Ovary (tissue), 9 donors: ENCODE data around the gene SLC12A5. TPM values are rescaled to one million over a fixed set of nuclear protein-coding genes. Genes with fewer than 3 reads are reported as not detected.
"Not testable (repeated sequence)": the region's sequence is repeated elsewhere in the genome, so short reads cannot be mapped to it uniquely, and the experiment has no call there.

Experiments used
- DNase-seq, 5 donors: peaks; one replicate each; pipeline ENCODE4 v3.0.0-alpha.2; 2019 to 2020
- H3K27ac ChIP-seq, 2 donors: fragments of 200-600 bp; one replicate each; pipeline versions ENCODE4 v1.5.1 to v1.8.0; 2019 to 2022
- H3K27me3 ChIP-seq: fragments of 200-600 bp; one replicate; pipeline ENCODE4 v1.8.0; 2022
- H3K36me3 ChIP-seq: fragments of 200-600 bp; sonication (generic); one replicate; pipeline ENCODE4 v1.5.1; 2019
- H3K4me1 ChIP-seq: one replicate; pipeline ENCODE4 v1.8.1; 2013; ENCODE audit warnings: mild to moderate bottlenecking, moderate library complexity; ENCODE audit not compliant: insufficient read depth
- H3K4me3 ChIP-seq: fragments of 200-600 bp; sonication (generic); one replicate; pipeline ENCODE4 v1.5.1; 2017
- H3K9me3 ChIP-seq, 2 donors: fragments of 200-600 bp in 1 of 2; sonication (generic) in 1 of 2; one replicate each; pipeline versions ENCODE4 v1.5.1 to v1.8.1; 2013 to 2019; ENCODE audit warnings: mild to moderate bottlenecking in 1 of 2, moderate library complexity in 1 of 2
- CTCF ChIP-seq, 3 donors: fragments of 450-650 bp in 2 of 3; fragments of 200-600 bp in 1 of 3; IDR thresholded peaks; one replicate each; pipeline versions ENCODE4 v1.5.1 to v1.8.0; 2016 to 2022; ENCODE audit warnings: antibody characterized with exemption in 3 of 3, mild to moderate bottlenecking in 1 of 3
- EP300 ChIP-seq: sonication (generic); formaldehyde crosslinking; IDR thresholded peaks from one replicate; pipeline ENCODE4 v1.6.1; 2017; ENCODE audit warnings: antibody characterized with exemption
- POLR2A ChIP-seq: fragments of 450-650 bp; IDR thresholded peaks from one replicate; pipeline ENCODE4 v1.6.1; 2017; ENCODE audit warnings: antibody characterized with exemption, mild to moderate bottlenecking, moderate library complexity
- WGBS, 3 donors: extraction: QIAGEN DNeasy Blood & Tissue Kit in 1 of 3; methylation state at CpG; one replicate each; pipeline versions ENCODE4 v1.1.5 to v1.1.7; 2013 to 2017; 5-methylcytosine and 5-hydroxymethylcytosine counted together
- intact Hi-C, 4 donors: fragments of 100-400 bp; cut with DNase I; formaldehyde crosslinking; loops; one replicate each; pipeline versions ENCODE4 v1.11.0 to v1.15.1; 2022 to 2023
- polyA plus RNA-seq, 2 donors: library from polyadenylated mRNA; stranded (reverse); fragments of 200-250 nt in 1 of 2; fragments of 350-450 nt in 1 of 2; fragmentation: Illumina TruSeq in 1 of 2; extraction: RNeasy Lipid Tissue Mini Kit (QIAGEN cat#74804) in 1 of 2; gene quantifications; one replicate each; pipeline ENCODE4 v1.2.3, GENCODE V29; 2013 to 2014
- total RNA-seq, 7 donors: library from RNA; depleted of rRNA in 2 of 7; stranded (reverse); fragments of >200 nt in 2 of 7; fragmentation: NEBNext Ultra II Directional in 3 of 7; extraction: Animal tissue kit (Norgen Biotek cat#: 25700) in 3 of 7; gene quantifications; one replicate each; pipeline versions ENCODE4 v1.1.0 to v1.2.4, GENCODE V29; 2016 to 2023
- donor health status: DM: no; HTN: no; CAD: no; lungs with moderate emphysema.
- donor health status: DM: no; HTN: no; CAD: no.
- donor health status: Bipolar disorder and iron deficiency.
- donor health status: DM: yes; HTN: yes; CAD: no.
- donor health status: DM: no; HTN: no; CAD: no.
- donor health status: DM: yes; HTN: yes; CAD: no.

Gene SLC12A5
- total and polyA plus RNA-seq, 9 donors = 1.1 to 3.8 (median 1.4) TPM; not detected in 2

GRCh38 chr20:46093531-46093930 is 64.5 kb downstream of the SLC12A5 start:
- Histone ChIP-seq H3K27me3 (no peaks in the 10 kb centered on the region), H3K4me3 (no peak overlapping the region), H3K27ac (no peak overlapping the region), H3K9me3 (no peaks in the 10 kb centered on the region), H3K36me3 (no peaks in the 10 kb centered on the region), H3K4me1 (no peaks in the 10 kb centered on the region)
- no peak for DNase-seq
- WGBS, 3 donors = 68 to 78% (median 69%) methylated on average over 2 of the region's 2 CpGs
- no peak for TF ChIP-seq POLR2A
- TF ChIP-seq EP300 = no peak
- intact Hi-C loops = loop anchor here in 2 of 4 donors (5.0 to 10.0 kb wide), 2 partner anchors 109 to 201 kb away; partner anchors contain the start of genes CTSA (in 1 of the 2) and NEURL2 (in 1 of the 2)

- 27 to 46% (median 41%) methylated on average over 31 to 48 of the region's 48 CpGs for WGBS, 3 donors
- no peaks in the 10 kb centered on the region for H3K4me1 ChIP-seq
- no peak overlapping the region for H3K4me3 ChIP-seq
- DNase-seq = no peak
- H3K27me3 ChIP-seq = no peaks in the 10 kb centered on the region
- TF ChIP-seq POLR2A (no peak), CTCF (IDR thresholded peaks at IDR 0.05) (no peak), EP300 (no peak)
- intact Hi-C loops = loop anchor here in 1 of 4 donors (10.0 kb wide), 1 partner anchor 115 kb away; no protein-coding TSS in a partner anchor
- no peaks in the 10 kb centered on the region for H3K36me3 ChIP-seq
- H3K27ac ChIP-seq = no peak overlapping the region
- H3K9me3 ChIP-seq = peaks cover 0 to 3% of the 10 kb centered on the region in 2 donors
These were observed 70.7 kb downstream of the SLC12A5 start for GRCh38 chr20:46099491-46100287.

DNA sequence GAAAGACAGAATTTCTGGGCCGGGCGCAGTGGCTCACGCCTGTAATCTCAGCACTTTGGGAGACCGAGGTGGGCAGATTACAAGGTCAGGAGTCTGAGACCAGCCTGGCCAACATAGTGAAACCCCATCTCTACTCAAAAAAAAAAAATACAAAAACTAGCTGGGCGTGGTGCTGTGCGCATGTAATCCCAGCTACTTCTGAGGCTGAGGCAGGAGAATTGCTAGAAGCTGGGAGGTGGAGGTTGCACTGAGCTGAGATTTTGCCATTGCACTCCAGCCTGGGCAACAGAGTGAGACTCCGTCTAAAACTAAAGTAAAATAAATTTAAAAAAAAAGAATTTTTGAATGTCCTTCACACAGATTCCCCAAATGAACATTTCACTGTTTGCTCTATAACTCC is 71.4 kb downstream of the SLC12A5 start:
- intact Hi-C loops, H3K27ac ChIP-seq, H3K4me3 ChIP-seq, DNase-seq, H3K9me3 ChIP-seq, H3K4me1 ChIP-seq, H3K36me3 ChIP-seq, H3K27me3 ChIP-seq: not testable (repeated sequence)
- WGBS, 3 donors = 70 to 82% (median 75%) methylated on average over 7 of the region's 7 CpGs

DNA sequence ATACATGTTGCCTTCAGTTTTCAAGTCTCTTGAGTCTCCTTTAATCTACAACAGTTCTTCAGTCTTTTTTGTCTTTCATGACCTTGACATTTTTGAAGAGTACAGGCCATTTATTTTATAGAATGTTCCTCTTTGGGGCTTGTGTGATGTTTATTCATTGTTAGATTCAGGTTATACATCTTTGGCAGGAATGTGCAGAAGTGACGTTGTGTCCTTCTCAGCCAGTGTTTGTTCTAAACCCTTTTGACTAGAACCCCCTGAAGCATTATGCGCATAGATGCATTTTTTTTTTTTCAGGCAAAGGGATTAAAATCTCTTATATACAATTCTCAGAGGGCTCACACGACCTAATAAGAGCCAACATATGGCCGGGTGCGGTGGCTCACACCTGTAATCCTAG is 72.0 kb downstream of the SLC12A5 start:
- no peaks in the 10 kb centered on the region for H3K4me1 ChIP-seq

GRCh38 chr20:46101957-46102356 is 72.9 kb downstream of the SLC12A5 start:
- intact Hi-C loops = no loop called here
- Histone ChIP-seq H3K36me3 (no peaks in the 10 kb centered on the region), H3K27ac (no peak overlapping the region), H3K27me3 (no peaks in the 10 kb centered on the region), H3K9me3 (peaks cover 0 to 3% of the 10 kb centered on the region in 2 donors), H3K4me3 (no peak overlapping the region), H3K4me1 (no peaks in the 10 kb centered on the region)
- DNase-seq = no peak
- no peak for TF ChIP-seq CTCF (IDR thresholded peaks at IDR 0.05)
- no peak for TF ChIP-seq EP300
- no peak for TF ChIP-seq POLR2A
- 76 to 84% (median 82%) methylated on average over 3 of the region's 3 CpGs for WGBS, 3 donors

More for the DNA sequence above, 72.0 kb downstream of the SLC12A5 start:
- Histone ChIP-seq H3K4me3 (no peak overlapping the region), H3K27ac (no peak overlapping the region), H3K27me3 (no peaks in the 10 kb centered on the region), H3K36me3 (no peaks in the 10 kb centered on the region), H3K9me3 (peaks cover 0 to 3% of the 10 kb centered on the region in 2 donors)
- intact Hi-C loops = no loop called here
- 57 to 78% (median 72%) methylated on average over 5 of the region's 5 CpGs for WGBS, 3 donors
- TF ChIP-seq CTCF (IDR thresholded peaks at IDR 0.05) (no peak), POLR2A (no peak), EP300 (no peak)
- DNase-seq = no peak
